Measurements from ENCODE around the gene COL12A1. TPM values are rescaled to one million over a fixed set of nuclear protein-coding genes. Genes with fewer than 3 reads are reported as not detected.

COL12A1 gene
- total and polyA plus RNA-seq, 9 of the 15 experiments (the other 6 are each of a cell fraction or from before 2014, with no cell fraction given) = 0.11 TPM; not detected in 8

DNA sequence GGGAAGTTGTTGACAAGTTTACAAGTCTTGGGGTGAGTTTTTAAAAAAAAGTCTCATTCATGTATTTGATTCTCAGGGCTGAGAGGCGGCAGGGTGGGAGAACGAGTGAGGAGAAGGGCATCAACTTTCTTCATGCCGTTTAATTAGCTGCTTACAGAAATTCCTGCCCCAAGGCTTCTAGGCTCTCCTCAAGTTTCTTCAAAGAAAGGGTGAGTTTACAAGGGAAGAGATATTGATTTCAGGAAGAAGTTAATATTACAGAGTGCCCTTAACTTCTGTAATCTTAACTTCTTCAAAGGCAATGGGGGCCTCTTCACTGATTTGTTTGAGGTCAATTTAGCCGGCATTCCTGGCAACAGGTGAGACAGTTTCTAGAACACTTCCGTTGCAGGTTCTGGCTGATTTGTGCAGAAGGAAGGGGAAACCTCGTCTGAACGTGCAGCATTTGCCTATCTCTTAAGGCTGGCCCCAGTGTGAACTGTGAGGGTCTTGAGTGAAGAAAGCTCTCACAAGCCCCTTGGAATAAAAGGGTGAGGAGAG is 3.4 kb upstream of the COL12A1 start:
- H3K4me1 ChIP-seq (replicated peaks in 1 of 2; ENCODE audit: control insufficient read depth in 2 of 2, insufficient read depth in 2 of 2, low read length in 2 of 2) = peaks cover 0 to 10% of the 10 kb centered on the region in 2 experiments; a peak in 1 of 5 replicates
- in situ Hi-C loops (cut with MboI) (no loop called here), intact Hi-C loops (cut with micrococcal nuclease) (loop anchor here (1.0 to 5.0 kb wide), 6 partner anchors 318 to 1534 kb away; no protein-coding TSS in a partner anchor)
- BruUV-seq (replicated peaks) = no TSS peak
- 0 out of 2 replicates have a peak, but pooled peaks cover 4% of the 10 kb centered on the region for H4K20me1 ChIP-seq (replicated peaks; ENCODE audit: control insufficient read depth, insufficient read depth, low read length)
- FAIRE-seq (no peak), DNase-seq (ENCODE audit: extremely low read depth in 1 of 4, low spot score in 3 of 4) (no peak), ATAC-seq (no peak)
- WGBS (ENCODE audit: insufficient coverage, low coverage, missing lambda C conversion rate) = 1% methylated on average over 7 of the region's 7 CpGs
- no peak overlapping the region for H3K4me2 ChIP-seq (ENCODE audit: insufficient read depth, low read length)
- TF ChIP-seq NR2C2 (CRISPR knock-in tag; IDR thresholded peaks at IDR 0.05) (no peak), NR2C2 (tag; IDR thresholded peaks at IDR 0.05) (peak; percentile 34; the same call in 1 of the 2 replicates), SMAD3 (CRISPR knock-in tag; conservative IDR thresholded peaks at IDR 0.05) (no peak), FOXK2 (conservative IDR thresholded peaks at IDR 0.05 in 1 of 2, IDR thresholded peaks at IDR 0.05 in 1 of 2; ENCODE audit: low read depth in 2 of 2) (0 out of 4 replicates have a peak, but pooled peaks of 1 of the 2 experiments have one; percentile 20), XRCC5 (IDR thresholded peaks at IDR 0.05; ENCODE audit: low read depth, low read length) (peak; percentile 11; the same call in 1 of the 2 replicates), MEIS2 (IDR thresholded peaks at IDR 0.05; ENCODE audit: partially characterized antibody) (peak; percentile 14), U2AF1 (optimal IDR thresholded peaks at IDR 0.05; ENCODE audit: low read depth, low read length) (no peak)
- no peaks in the 10 kb centered on the region for H3K36me3 ChIP-seq (ENCODE audit: control insufficient read depth, insufficient read depth, low read length)
- no peaks in the 10 kb centered on the region for H3K9me3 ChIP-seq (replicated peaks; ENCODE audit: control insufficient read depth, insufficient read depth, low read depth, low read length)
- H3K27me3 ChIP-seq (ENCODE audit: control insufficient read depth in 2 of 2, insufficient read depth in 2 of 2, low read length in 2 of 2) = peaks cover 21 to 41% of the 10 kb centered on the region in 2 experiments; a peak in 4 of 5 replicates
- no peaks in the 10 kb centered on the region for H3K79me2 ChIP-seq (ENCODE audit: control insufficient read depth, insufficient read depth, low read length)
- H3K4me3 ChIP-seq = no peak overlapping the region
- H3K9ac ChIP-seq (ENCODE audit: insufficient read depth in 1 of 2, low read depth in 2 of 2, low read length in 2 of 2) = no peak overlapping the region
- ChIA-PET CTCF (ENCODE audit: low intra/inter-chr PET ratio) (interaction anchor here (1.2 to 1.5 kb wide), 3 partner anchors 318 to 1470 kb away, joined by 3 to 12 read pairs (median 10); no protein-coding TSS in a partner anchor), POLR2A (interaction anchor here (0.7 kb wide), 1 partner anchor 14 kb away, joined by 3 read pairs; no protein-coding TSS in a partner anchor)
- no peaks in the 10 kb centered on the region for H3K9me1 ChIP-seq (ENCODE audit: control insufficient read depth, insufficient read depth, low read length)
- no peak overlapping the region for H3K27ac ChIP-seq (ENCODE audit: extremely low read depth, low read depth, low read length)
- H2AFZ ChIP-seq (ENCODE audit: low read depth, low read length) = no peak overlapping the region

All from K562 (cell line).